HL-60 (cell line): ENCODE measurements around the gene KIAA1755.

Experiments used
- CTCF ChIP-seq: IDR thresholded peaks from one replicate; pipeline ENCODE4 v1.5.1; 2011; ENCODE audit warnings: low read length, control low read depth, inconsistent platforms; ENCODE audit not compliant: insufficient read depth
- GABPA ChIP-seq: IDR thresholded peaks from 2 replicates; pipeline ENCODE4 v1.6.1; 2012; ENCODE audit warnings: low read depth
- POLR2AphosphoS5 ChIP-seq: IDR thresholded peaks from 2 replicates; pipeline ENCODE4 v1.6.1; 2012; ENCODE audit warnings: low read depth
- REST ChIP-seq: IDR thresholded peaks from 2 replicates; pipeline ENCODE4 v1.6.1; 2012; ENCODE audit warnings: low read depth; ENCODE audit not compliant: insufficient replicate concordance
- SPI1 ChIP-seq: IDR thresholded peaks from 2 replicates; pipeline ENCODE4 v1.6.1; 2012; ENCODE audit warnings: low read depth, mild to moderate bottlenecking, borderline replicate concordance

- TF ChIP-seq CTCF (no peak), REST (no peak), POLR2AphosphoS5 (no peak), SPI1 (no peak), GABPA (no peak)
Measured at GRCh38 chr20:38269715-38270114, 9.2 kb upstream of the KIAA1755 start.
